ENCODE data around the gene TUBB4B.

- TF ChIP-seq CTCF (IDR thresholded peaks at IDR 0.05; ENCODE audit: borderline replicate concordance, extremely low read depth, low read length, poor library complexity, severe bottlenecking) = no peak
- TF ChIP-seq EZH2 (IDR thresholded peaks at IDR 0.05; ENCODE audit: borderline replicate concordance, low read depth, low read length, severe bottlenecking) = no peak
Measured at GRCh38 chr9:137273611-137274320, 32.7 kb downstream of the TUBB4B start.

Measured in DND-41 (cell line).